RWPE1 (cell line): ENCODE results near the gene ALK.

Source experiments
- CTCF ChIA-PET: fragments of 350-600 bp; sonication (Branson Sonifier 250); formaldehyde crosslinking; extraction: SDS; loops from one replicate; lab custom pipeline; 2021; lab: Yijun Ruan, JAX
- POLR2A ChIA-PET: fragments of 400-600 bp; formaldehyde crosslinking; extraction: SDS; loops from one replicate; lab custom pipeline; 2020; ENCODE audit warnings: antibody characterized with exemption; ENCODE audit not compliant: low non-redundant PET; lab: Yijun Ruan, JAX
- DNase-seq: peaks from one replicate; pipeline ENCODE4 v3.0.0; 2012; ENCODE audit warnings: low spot score
- H3K27ac ChIP-seq: fragments of 450-650 bp; 2 replicates; pipeline ENCODE4 v1.5.1; 2017
- TF ChIP-seq, protein P1 (sequence below): fragments of 450-650 bp; conservative IDR thresholded peaks from 2 replicates; pipeline ENCODE4 v1.5.1; 2017; ENCODE audit warnings: low read depth, mild to moderate bottlenecking

ALK gene

DNA sequence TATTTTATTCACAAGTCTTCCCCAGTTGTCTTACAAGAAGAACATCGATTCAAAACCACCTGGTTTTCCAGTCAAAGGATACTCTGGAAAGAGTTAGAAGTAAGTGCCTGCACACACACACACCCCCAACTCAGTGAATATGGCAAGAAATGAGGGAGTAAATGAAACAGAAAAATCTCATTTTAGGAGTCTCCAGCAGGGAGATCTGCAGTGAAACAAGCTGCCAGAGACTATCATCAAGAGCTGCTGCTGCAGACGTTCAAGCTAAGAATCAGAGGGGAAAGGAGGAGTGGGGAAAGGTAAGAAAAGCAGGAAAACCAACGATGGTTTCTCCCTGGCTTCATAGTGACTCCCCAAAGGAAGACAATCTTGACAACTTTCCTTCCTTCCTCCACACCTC, 2.4 kb downstream of the ALK start:
- TF ChIP-seq, protein P1, sequence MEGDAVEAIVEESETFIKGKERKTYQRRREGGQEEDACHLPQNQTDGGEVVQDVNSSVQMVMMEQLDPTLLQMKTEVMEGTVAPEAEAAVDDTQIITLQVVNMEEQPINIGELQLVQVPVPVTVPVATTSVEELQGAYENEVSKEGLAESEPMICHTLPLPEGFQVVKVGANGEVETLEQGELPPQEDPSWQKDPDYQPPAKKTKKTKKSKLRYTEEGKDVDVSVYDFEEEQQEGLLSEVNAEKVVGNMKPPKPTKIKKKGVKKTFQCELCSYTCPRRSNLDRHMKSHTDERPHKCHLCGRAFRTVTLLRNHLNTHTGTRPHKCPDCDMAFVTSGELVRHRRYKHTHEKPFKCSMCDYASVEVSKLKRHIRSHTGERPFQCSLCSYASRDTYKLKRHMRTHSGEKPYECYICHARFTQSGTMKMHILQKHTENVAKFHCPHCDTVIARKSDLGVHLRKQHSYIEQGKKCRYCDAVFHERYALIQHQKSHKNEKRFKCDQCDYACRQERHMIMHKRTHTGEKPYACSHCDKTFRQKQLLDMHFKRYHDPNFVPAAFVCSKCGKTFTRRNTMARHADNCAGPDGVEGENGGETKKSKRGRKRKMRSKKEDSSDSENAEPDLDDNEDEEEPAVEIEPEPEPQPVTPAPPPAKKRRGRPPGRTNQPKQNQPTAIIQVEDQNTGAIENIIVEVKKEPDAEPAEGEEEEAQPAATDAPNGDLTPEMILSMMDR: no peak
- H3K27ac ChIP-seq: no peak overlapping the region
- no peak for DNase-seq
- ChIA-PET POLR2A (no interaction called here), CTCF (no interaction called here)

DNA sequence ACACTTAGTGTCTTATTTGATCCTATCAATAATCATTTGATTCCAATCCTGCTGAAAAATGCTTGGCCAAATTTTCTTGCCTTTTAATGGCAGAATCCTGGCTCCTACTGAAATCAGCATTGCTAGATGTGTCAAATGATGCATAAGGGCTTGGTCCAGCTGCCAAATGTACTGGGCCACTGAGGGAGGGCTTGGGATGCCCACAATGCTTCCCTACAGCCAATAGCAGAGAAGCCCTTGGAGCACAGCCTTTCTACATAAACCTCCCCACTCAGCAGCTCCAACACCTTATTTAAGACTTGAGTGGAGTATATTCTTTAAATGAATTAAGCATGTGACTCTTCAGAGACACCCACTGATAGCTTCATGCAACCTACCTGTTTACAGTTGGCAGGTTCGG, 3.6 kb downstream of the ALK start:
- no peak for DNase-seq
- ChIA-PET CTCF (interaction anchor here (0.6 kb wide), 1 partner anchor 176 kb away, joined by 3 read pairs; no protein-coding TSS in a partner anchor), POLR2A (no interaction called here)
- TF ChIP-seq, protein P1: no peak
- H3K27ac ChIP-seq: no peak overlapping the region

DNA sequence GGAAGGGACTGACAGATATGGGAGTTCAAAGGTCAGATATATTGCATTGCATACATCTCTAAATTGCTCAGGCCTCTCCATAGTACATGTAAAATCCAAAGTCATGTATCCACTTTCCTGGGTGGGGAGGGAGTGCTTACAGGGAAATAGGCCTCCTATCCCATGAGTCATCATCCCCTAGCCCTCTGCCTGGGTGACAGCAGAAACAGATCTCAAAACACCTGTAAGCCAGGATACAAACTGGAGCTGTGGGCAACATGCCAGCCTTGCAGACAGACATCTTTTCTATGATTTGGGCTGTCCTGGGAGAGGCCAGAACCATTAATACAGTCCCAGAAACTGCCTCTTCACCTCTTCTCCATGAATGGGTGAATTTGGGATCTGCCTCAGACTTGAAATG, 4.8 kb downstream of the ALK start:
- no peak overlapping the region for H3K27ac ChIP-seq
- no peak for DNase-seq
- TF ChIP-seq, protein P1: no peak
- POLR2A ChIA-PET: no interaction called here
- CTCF ChIA-PET: no interaction called here

DNA sequence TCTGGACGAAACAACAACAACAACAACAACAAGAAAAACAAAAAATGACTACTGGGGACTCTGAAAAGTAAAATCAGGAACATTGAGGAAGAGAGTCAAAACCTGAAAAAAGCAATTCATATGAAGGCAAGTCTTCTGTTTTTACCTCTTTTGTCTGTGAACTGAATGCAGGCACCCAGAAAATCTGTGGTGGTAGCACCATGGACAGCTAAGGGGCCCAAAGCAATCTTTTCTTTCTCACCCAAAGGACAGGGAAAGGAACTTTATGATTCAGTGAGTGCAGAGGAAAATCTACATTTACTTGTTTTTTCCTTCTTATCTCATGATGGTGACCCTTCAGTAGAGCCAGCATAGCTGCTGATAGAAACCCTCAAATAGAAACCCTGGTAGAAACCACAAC, 10.4 kb downstream of the ALK start:
- H3K27ac ChIP-seq: no peak overlapping the region
- ChIA-PET CTCF (interaction anchor here (0.6 kb wide), 1 partner anchor 299 kb away, joined by 3 read pairs; no protein-coding TSS in a partner anchor), POLR2A (interaction anchor here (0.7 kb wide), 1 partner anchor 1259 kb away, joined by 3 read pairs; no protein-coding TSS in a partner anchor)
- TF ChIP-seq, protein P1: no peak
- no peak for DNase-seq

DNA sequence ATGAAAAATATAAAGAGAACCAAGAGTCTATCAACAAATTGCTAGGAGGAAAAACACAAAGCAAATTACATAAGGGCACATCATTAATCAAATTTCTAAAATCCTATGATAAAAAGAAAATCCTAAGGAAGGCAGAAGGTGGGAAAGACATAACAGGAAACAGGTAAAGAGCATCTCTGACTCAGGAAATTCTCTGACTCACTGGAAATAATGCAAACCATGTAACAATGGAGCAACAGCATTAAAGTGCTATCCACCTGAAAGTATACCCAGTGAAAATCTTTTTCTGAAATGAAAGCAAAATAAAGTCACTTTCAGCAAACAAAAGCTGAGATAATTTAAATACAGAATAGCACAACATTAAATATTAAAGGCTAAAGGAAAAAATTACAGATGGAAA, 10.9 kb downstream of the ALK start:
- TF ChIP-seq, protein P1: no peak
- ChIA-PET CTCF (interaction anchor here (0.7 kb wide), 1 partner anchor 25 kb away, joined by 4 read pairs; no protein-coding TSS in a partner anchor), POLR2A (interaction anchor here (0.7 kb wide), 1 partner anchor 1260 kb away, joined by 3 read pairs; no protein-coding TSS in a partner anchor)
- no peak overlapping the region for H3K27ac ChIP-seq
- no peak for DNase-seq

GRCh38 chr2:29902356-29902755, 19.0 kb downstream of the ALK start:
- CTCF ChIA-PET: no interaction called here
- DNase-seq: no peak
- POLR2A ChIA-PET: no interaction called here
- no peak overlapping the region for H3K27ac ChIP-seq
- TF ChIP-seq, protein P1: no peak
